SK-N-SH treated with all-trans-retinoic acid at 6 μM for 48 hours (cell line): ENCODE data around the gene APOA5.

Experiments used
- CSDC2 ChIP-seq: fragments of 250-450 bp; sonication (Bioruptor Pico); IDR thresholded peaks from 2 replicates; pipeline ENCODE4 v1.5.0; 2020; ENCODE audit warnings: mild to moderate bottlenecking, moderate library complexity
- ESRRG ChIP-seq: fragments of 250-450 bp; sonication (Bioruptor Pico); IDR thresholded peaks from 2 replicates; pipeline ENCODE4 v1.6.1; 2021; ENCODE audit warnings: mild to moderate bottlenecking
- OSR1 ChIP-seq: fragments of 250-450 bp; sonication (Bioruptor Pico); IDR thresholded peaks from 2 replicates; pipeline ENCODE4 v1.8.0; 2022; ENCODE audit warnings: moderate library complexity, mild to moderate bottlenecking, inconsistent platforms
- RARB ChIP-seq: fragments of 250-450 bp; sonication (Bioruptor Pico); IDR thresholded peaks from 2 replicates; pipeline ENCODE4 v1.8.0; 2021; ENCODE audit warnings: mild to moderate bottlenecking, moderate library complexity
- SNAI2 ChIP-seq: fragments of 250-450 bp; sonication (Bioruptor Pico); IDR thresholded peaks from 2 replicates; pipeline ENCODE4 v1.5.0; 2020; ENCODE audit warnings: mild to moderate bottlenecking, moderate library complexity
- TCF4 ChIP-seq: fragments of 250-450 bp; sonication (Bioruptor Pico); IDR thresholded peaks from 2 replicates; pipeline ENCODE4 v1.8.0; 2021; ENCODE audit warnings: mild to moderate bottlenecking, moderate library complexity, borderline replicate concordance
- TOX ChIP-seq: fragments of 250-450 bp; sonication (Bioruptor Pico); IDR thresholded peaks from 2 replicates; pipeline ENCODE4 v1.8.0; 2021; ENCODE audit warnings: mild to moderate bottlenecking, moderate library complexity, borderline replicate concordance
- ZFP3 ChIP-seq: fragments of 250-450 bp; sonication (Bioruptor Pico); IDR thresholded peaks from 2 replicates; pipeline ENCODE4 v1.5.0; 2020; ENCODE audit warnings: mild to moderate bottlenecking, moderate library complexity
- TF ChIP-seq, protein P1 (sequence below): fragments of 250-450 bp; sonication (Bioruptor Pico); IDR thresholded peaks from 2 replicates; pipeline ENCODE4 v1.5.1; 2020; ENCODE audit warnings: low read depth, mild to moderate bottlenecking, moderate library complexity
- TF ChIP-seq, protein P2 (sequence below): fragments of 250-450 bp; sonication (Bioruptor Pico); IDR thresholded peaks from 2 replicates; pipeline ENCODE4 v1.8.0; 2020; ENCODE audit warnings: mild to moderate bottlenecking, moderate library complexity, borderline replicate concordance

DNA sequence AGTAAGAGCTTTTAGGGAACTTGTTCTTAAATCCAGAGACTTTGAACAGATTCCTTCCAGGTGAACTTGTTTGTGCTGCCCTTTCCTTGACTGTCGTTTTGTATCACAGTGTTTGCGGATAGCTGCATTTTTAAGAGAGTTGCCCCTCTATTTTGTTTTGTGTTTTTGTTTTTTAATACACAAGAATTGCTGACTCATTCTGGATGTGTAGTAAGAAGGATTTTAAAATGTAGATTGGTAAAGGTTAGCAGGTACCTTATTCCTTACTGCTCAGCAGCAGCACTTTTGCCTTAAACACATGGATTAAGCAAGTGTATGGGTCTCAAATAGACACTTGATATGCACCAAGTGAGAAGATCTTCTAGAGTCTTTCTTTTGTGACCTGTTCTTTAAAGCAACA, 8.9 kb upstream of the APOA5 start:
- no peak for TF ChIP-seq ZFP3
- TF ChIP-seq RARB (CRISPR knock-in tag), result no peak
- TF ChIP-seq CSDC2 (CRISPR knock-in tag), result no peak
- TF ChIP-seq OSR1 (CRISPR knock-in tag), result no peak
- no peak for TF ChIP-seq TCF4 (CRISPR knock-in tag)
- TF ChIP-seq, protein P1, sequence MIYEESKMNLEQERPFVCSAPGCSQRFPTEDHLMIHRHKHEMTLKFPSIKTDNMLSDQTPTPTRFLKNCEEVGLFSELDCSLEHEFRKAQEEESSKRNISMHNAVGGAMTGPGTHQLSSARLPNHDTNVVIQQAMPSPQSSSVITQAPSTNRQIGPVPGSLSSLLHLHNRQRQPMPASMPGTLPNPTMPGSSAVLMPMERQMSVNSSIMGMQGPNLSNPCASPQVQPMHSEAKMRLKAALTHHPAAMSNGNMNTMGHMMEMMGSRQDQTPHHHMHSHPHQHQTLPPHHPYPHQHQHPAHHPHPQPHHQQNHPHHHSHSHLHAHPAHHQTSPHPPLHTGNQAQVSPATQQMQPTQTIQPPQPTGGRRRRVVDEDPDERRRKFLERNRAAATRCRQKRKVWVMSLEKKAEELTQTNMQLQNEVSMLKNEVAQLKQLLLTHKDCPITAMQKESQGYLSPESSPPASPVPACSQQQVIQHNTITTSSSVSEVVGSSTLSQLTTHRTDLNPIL (CRISPR knock-in tag), result no peak
- no peak for TF ChIP-seq ESRRG
- TF ChIP-seq, protein P2, sequence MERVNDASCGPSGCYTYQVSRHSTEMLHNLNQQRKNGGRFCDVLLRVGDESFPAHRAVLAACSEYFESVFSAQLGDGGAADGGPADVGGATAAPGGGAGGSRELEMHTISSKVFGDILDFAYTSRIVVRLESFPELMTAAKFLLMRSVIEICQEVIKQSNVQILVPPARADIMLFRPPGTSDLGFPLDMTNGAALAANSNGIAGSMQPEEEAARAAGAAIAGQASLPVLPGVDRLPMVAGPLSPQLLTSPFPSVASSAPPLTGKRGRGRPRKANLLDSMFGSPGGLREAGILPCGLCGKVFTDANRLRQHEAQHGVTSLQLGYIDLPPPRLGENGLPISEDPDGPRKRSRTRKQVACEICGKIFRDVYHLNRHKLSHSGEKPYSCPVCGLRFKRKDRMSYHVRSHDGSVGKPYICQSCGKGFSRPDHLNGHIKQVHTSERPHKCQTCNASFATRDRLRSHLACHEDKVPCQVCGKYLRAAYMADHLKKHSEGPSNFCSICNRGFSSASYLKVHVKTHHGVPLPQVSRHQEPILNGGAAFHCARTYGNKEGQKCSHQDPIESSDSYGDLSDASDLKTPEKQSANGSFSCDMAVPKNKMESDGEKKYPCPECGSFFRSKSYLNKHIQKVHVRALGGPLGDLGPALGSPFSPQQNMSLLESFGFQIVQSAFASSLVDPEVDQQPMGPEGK (CRISPR knock-in tag), result no peak
- TF ChIP-seq SNAI2, result no peak
- no peak for TF ChIP-seq TOX (CRISPR knock-in tag)
